Adipose tissue (tissue), 3 donors: ENCODE measurements around the gene KRTAP12-2. TPM values are rescaled to one million over a fixed set of nuclear protein-coding genes. Genes with fewer than 3 reads are reported as not detected.
"Not testable (repeated sequence)": the region's sequence is repeated elsewhere in the genome, so short reads cannot be mapped to it uniquely, and the experiment has no call there.

Experiments
- H3K27ac ChIP-seq: one replicate; pipeline ENCODE4 v1.5.1; 2013; ENCODE audit warnings: low read depth, low read length
- WGBS, 3 donors: extraction: QIAGEN DNeasy Blood & Tissue Kit; methylation state at CpG; one replicate each; pipeline ENCODE4 v1.1.7; 2013; 5-methylcytosine and 5-hydroxymethylcytosine counted together
- polyA plus RNA-seq, 3 donors: library from polyadenylated mRNA; stranded (reverse); fragments of 200-250 nt; gene quantifications; one replicate each; pipeline ENCODE4 v1.2.3, GENCODE V29; 2013
- donor health status: healthy with polysubstance abuse.
- donor health status: Bipolar disorder and iron deficiency.
- donor health status: healthy.

The KRTAP12-2 gene
- polyA plus RNA-seq, 3 donors, result 0.79 TPM; not detected in 2

DNA sequence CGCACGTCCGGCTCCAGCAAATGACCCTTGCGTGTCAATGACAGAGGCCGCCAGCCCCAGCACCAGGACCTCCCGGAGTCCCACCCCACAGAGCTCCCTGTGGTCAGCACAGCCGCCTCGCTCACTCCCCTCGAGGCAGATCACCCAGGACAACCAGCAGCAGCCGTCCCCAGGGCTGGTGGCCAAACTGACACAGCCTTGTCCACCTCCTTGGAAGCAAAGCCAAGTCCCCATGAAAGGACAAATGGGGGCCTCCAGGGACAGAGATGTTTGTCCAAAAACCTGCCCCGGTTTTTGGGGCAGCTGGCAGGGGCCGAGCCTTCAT, 27.4 kb downstream of the KRTAP12-2 start:
- H3K27ac ChIP-seq, result no peak overlapping the region
- WGBS, 3 donors, result 76 to 87% (median 80%) methylated on average over 12 of the region's 12 CpGs

GRCh38 chr21:44638506-44639330, 28.0 kb downstream of the KRTAP12-2 start:
- WGBS, 3 donors, result 76 to 84% (median 80%) methylated on average over 16 to 21 of the region's 21 CpGs
- H3K27ac ChIP-seq, result not testable (repeated sequence)

GRCh38 chr21:44637851-44638348, 28.8 kb downstream of the KRTAP12-2 start:
- not testable (repeated sequence) for H3K27ac ChIP-seq
- 40 to 67% (median 58%) methylated on average over 10 to 12 of the region's 12 CpGs for WGBS, 3 donors

- WGBS, 3 donors, result 37 to 55% (median 45%) methylated on average over 16 to 21 of the region's 21 CpGs
- no peak within 1 kb of the TSS for H3K27ac ChIP-seq
Measured at GRCh38 chr21:44637018-44637850, 29.5 kb downstream of the KRTAP12-2 start, which contains the start of gene KRTAP10-10. TSS of gene KRTAP10-10 (plus strand) at chr21:44637356. CDS start at chr21:44637418, 62 bp downstream.

DNA sequence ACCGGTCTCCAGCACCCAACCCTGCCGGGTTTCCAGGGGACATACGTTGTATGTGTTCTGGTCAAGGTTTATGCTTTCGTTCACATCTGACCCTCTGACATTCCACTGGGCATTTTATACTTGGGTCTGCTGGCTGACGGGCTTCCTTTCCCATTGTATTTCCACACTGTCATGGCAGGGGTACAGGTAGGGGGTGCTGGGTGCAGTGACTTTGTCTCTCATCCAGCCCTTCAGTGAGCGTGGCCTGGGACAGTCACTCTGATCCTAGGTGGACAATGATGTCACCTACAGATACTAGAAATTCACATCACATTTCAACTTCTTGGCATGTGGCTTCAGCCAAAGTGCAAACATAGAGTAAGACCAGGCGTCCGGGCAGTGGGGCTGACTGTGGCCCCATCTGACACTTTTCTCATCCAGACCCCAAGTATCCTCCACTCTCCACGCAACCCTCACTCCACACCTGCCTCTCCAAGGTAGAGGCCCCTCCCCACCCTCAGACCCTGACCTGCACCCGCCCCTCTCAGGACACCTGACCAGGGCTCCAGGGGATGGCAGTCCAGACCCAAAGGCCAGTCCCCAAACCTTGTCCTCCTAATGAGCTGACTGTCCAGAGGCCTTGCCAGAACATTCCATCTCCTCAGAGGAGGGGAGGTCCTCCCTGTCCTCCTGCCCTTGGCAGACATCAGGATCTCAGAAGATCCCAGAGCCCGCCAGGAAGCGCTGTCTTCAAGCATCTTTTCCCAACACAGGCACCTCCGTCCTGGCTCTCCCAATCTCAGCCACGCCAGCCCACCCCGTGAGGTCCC, 30.3 kb downstream of the KRTAP12-2 start:
- WGBS, 3 donors, result 71 to 81% (median 80%) methylated on average over 15 of the region's 15 CpGs
- H3K27ac ChIP-seq, result no peak overlapping the region

GRCh38 chr21:44632067-44632466, 34.7 kb downstream of the KRTAP12-2 start:
- WGBS, 3 donors, result 81 to 91% (median 87%) methylated on average over 1 of the region's 1 CpG
- no peak overlapping the region for H3K27ac ChIP-seq

GRCh38 chr21:44630440-44630839, 36.3 kb downstream of the KRTAP12-2 start:
- 59 to 89% (median 68%) methylated on average over 2 of the region's 2 CpGs for WGBS, 3 donors
- no peak overlapping the region for H3K27ac ChIP-seq

- WGBS, 3 donors, result 66 to 75% (median 75%) methylated on average over 18 of the region's 18 CpGs
- H3K27ac ChIP-seq, result no peak overlapping the region
Measured at GRCh38 chr21:44628707-44629391, 37.9 kb downstream of the KRTAP12-2 start.

- WGBS, 3 donors, result 34 to 51% (median 43%) methylated on average over 9 to 15 of the region's 15 CpGs
- H3K27ac ChIP-seq, result not testable (repeated sequence)
Measured at GRCh38 chr21:44627831-44628233, 38.9 kb downstream of the KRTAP12-2 start.

DNA sequence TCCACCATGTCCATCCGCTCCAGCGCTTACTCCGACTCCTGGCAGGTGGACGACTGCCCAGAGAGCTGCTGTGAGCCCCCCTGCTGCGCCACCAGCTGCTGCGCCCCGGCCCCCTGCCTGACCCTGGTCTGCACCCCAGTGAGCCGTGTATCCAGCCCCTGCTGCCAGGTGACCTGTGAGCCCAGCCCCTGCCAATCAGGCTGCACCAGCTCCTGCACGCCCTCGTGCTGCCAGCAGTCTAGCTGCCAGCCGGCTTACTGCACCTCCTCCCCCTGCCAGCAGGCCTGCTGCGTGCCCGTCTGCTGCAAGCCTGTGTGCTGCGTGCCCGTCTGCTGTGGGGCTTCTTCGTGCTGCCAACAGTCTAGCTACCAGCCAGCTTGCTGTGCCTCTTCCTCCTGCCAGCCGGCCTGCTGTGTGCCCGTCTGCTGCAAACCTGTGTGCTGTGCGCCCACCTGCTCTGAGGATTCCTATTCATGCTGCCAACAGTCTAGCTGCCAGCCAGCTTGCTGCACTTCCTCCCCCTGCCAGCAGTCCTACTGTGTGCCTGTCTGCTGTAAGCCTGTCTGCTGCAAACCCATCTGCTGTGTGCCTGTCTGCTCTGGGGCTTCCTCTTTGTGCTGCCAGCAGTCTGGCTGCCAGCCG, 39.4 kb downstream of the KRTAP12-2 start:
- H3K27ac ChIP-seq, result not testable (repeated sequence)
- WGBS, 3 donors, result 78 to 86% (median 82%) methylated on average over 13 to 17 of the region's 20 CpGs

DNA sequence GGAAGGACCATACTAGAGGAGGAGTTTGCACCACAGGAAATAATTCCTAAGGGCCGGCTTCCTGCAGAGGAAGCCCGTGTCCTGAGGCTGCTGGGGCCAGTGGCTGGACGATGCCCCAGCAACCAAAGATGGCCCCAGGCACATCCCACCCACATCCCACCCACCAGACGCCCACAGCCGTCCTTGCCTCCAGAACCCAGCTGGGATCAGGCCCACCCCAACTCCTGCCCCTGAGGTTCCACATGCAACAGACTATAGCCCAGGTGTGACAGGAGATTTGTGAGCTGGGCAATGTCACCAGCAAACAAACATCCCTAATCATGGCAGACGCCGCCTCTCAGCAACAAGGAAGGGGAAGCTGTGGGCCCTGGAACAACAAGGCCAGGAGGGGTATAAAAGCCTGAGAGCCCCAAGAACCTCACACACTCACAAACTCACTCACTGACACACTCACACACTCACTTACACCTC, 40.0 kb downstream of the KRTAP12-2 start, which contains the start of gene KRTAP10-9:
KRTAP10-9 (plus strand) TSS at position 421 of the 471 bp plus-strand sequence. CDS start 79 bp downstream, outside the sequence.
- no peak within 1 kb of the TSS for H3K27ac ChIP-seq
- WGBS, 3 donors, result 47 to 55% (median 48%) methylated on average over 7 of the region's 7 CpGs

- 69 to 73% (median 72%) methylated on average over 8 to 10 of the region's 10 CpGs for WGBS, 3 donors
- H3K27ac ChIP-seq, result no peak overlapping the region
Measured at GRCh38 chr21:44626262-44626661, 40.5 kb downstream of the KRTAP12-2 start.

DNA sequence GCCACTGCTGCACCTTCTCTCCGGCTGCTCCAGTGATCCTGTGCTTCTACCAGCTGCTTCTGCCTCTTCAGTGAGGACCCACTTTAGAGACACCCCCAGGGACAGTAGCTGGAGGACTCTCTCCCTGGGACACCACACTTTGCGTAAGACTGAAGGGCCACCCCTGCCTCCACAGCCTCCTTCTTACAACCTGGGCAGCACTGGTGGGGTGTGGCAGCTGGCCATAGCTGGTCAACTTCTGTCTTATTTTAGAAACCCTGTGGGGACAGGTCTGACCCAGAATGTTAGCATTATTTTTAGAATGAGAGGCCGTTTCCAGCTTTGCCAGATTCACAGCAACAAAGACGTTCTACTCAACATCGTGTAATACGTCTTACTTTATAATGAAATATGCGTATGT, 41.0 kb downstream of the KRTAP12-2 start:
- 85 to 89% (median 86%) methylated on average over 7 of the region's 7 CpGs for WGBS, 3 donors
- no peak overlapping the region for H3K27ac ChIP-seq

DNA sequence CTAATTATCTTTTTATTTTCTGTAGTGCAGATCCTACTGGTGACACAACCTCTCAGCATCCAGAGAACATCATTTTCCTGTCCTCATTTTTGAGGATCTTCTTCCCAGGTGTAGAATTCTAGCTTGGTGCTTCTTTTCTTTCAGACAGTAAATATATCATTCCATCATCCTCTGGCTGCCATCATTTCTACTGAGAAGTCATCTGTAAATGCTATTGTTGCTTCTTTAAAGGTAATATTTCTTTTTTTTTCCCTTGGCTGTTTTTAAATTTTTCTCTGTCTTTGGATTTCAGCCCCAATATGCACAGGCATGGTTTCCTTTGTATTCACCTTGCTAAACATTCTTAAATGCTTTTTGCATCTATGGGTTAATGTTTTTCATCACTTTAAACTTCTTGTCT, 43.2 kb downstream of the KRTAP12-2 start:
- H3K27ac ChIP-seq, result no peak overlapping the region

DNA sequence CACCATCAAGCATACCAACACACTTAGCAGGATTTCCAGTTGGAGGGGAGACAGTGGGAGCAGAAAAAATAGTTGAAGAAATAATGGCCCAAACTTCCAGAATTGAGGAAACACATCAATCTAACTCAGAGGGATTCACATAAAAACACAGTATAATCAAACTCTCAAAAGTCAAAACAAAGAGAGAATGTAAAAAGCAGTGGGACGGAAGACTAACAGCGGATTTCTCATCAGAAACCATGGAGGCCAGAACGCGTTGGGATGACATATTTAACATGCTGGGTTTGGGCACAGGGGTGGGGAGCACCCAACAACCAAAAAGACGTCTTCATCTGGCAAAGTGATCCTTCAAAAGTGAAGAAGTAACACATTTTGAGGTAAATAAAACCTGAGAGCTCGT, 46.8 kb downstream of the KRTAP12-2 start:
- H3K27ac ChIP-seq, result no peak overlapping the region
- 77 to 88% (median 87%) methylated on average over 6 of the region's 6 CpGs for WGBS, 3 donors

GRCh38 chr21:44618909-44619308, 47.8 kb downstream of the KRTAP12-2 start:
- H3K27ac ChIP-seq, result no peak overlapping the region
- WGBS, 3 donors, result 34 to 68% (median 50%) methylated on average over 3 of the region's 3 CpGs

- 8 to 27% (median 17%) methylated on average over 4 of the region's 4 CpGs for WGBS, 3 donors
- no peak overlapping the region for H3K27ac ChIP-seq
Measured at GRCh38 chr21:44618504-44618903, 48.2 kb downstream of the KRTAP12-2 start.
